ELR (cell line): ENCODE data around the gene SNTB2.

Source experiments
- DNase-seq: peaks from one replicate; pipeline ENCODE4 v3.0.0-alpha.2; 2015; ENCODE audit warnings: low read depth

The SNTB2 gene

GRCh38 chr16:69318911-69319289 is 131.9 kb downstream of the SNTB2 start:
- no peak for DNase-seq

GRCh38 chr16:69319381-69319780 is 132.4 kb downstream of the SNTB2 start:
- no peak for DNase-seq

- DNase-seq = no peak
These were observed 133.1 kb downstream of the SNTB2 start for GRCh38 chr16:69319826-69320739.

- DNase-seq = no peak
These were observed 133.7 kb downstream of the SNTB2 start for GRCh38 chr16:69320740-69321073.

- DNase-seq = no peak
These were observed 134.1 kb downstream of the SNTB2 start for GRCh38 chr16:69321080-69321479.

GRCh38 chr16:69322343-69322742 is 135.4 kb downstream of the SNTB2 start:
- no peak for DNase-seq

- DNase-seq = no peak
These were observed 136.5 kb downstream of the SNTB2 start for GRCh38 chr16:69323415-69323814.

- no peak for DNase-seq
These were observed 137.1 kb downstream of the SNTB2 start for GRCh38 chr16:69324013-69324531.

GRCh38 chr16:69324585-69325253 is 137.8 kb downstream of the SNTB2 start:
- DNase-seq = no peak

- DNase-seq = no peak
These were observed 138.8 kb downstream of the SNTB2 start for GRCh38 chr16:69325784-69326171.

- no peak for DNase-seq
These were observed 139.4 kb downstream of the SNTB2 start for GRCh38 chr16:69326172-69326873.

GRCh38 chr16:69327585-69328310 is 140.8 kb downstream of the SNTB2 start:
- no peak for DNase-seq

GRCh38 chr16:69328854-69329316 is 141.9 kb downstream of the SNTB2 start:
- peak; percentile 57 for DNase-seq

GRCh38 chr16:69329369-69330285 is 142.7 kb downstream of the SNTB2 start:
- DNase-seq = peak; percentile 52

- DNase-seq = peak; percentile 97
These were observed 143.5 kb downstream of the SNTB2 start, which contains the start of gene PDF for GRCh38 chr16:69330286-69331109. Gene PDF (minus strand): TSS chr16:69330588. CDS start chr16:69330570, 18 bp downstream.

- no peak for DNase-seq
These were observed 147.7 kb downstream of the SNTB2 start for GRCh38 chr16:69334696-69335095.

GRCh38 chr16:69338557-69339288 is 151.8 kb downstream of the SNTB2 start:
- DNase-seq = no peak

- peak; percentile 100 for DNase-seq
These were observed 152.5 kb downstream of the SNTB2 start, which contains the start of the genes COG8 and NIP7 for GRCh38 chr16:69339289-69340094. Gene COG8 (minus strand): TSS chr16:69339564. CDS start chr16:69339552, 12 bp downstream. Gene NIP7 (plus strand): TSS chr16:69339772. CDS start chr16:69339830, 58 bp downstream.
